KBM-7 (cell line): ENCODE data around the gene OOSP4B.
"Not testable (repeated sequence)": the region's sequence is repeated elsewhere in the genome, so short reads cannot be mapped to it uniquely, and the experiment has no call there.

Experiments
- DNase-seq: peaks from one replicate; pipeline ENCODE4 v3.0.0-alpha.2; 2015
- in situ Hi-C: fragments of 300-500 bp; cut with MboI; formaldehyde crosslinking; loops from 2 replicates; pipeline ENCODE4 v1.14.3; 2020; ENCODE audit warnings: low sequenced_read_pairs, low pct_unique_long_range_greater_than_20kb, mixed read lengths

Gene OOSP4B

GRCh38 chr11:60056349-60056969 lies 39.5 kb downstream of the OOSP4B start, which contains the start of gene MS4A3:
Gene MS4A3, plus strand, starts transcription at chr11:60056665. Its CDS starts 4,496 bp downstream, at chr11:60061161.
- in situ Hi-C loops = no loop called here

DNA sequence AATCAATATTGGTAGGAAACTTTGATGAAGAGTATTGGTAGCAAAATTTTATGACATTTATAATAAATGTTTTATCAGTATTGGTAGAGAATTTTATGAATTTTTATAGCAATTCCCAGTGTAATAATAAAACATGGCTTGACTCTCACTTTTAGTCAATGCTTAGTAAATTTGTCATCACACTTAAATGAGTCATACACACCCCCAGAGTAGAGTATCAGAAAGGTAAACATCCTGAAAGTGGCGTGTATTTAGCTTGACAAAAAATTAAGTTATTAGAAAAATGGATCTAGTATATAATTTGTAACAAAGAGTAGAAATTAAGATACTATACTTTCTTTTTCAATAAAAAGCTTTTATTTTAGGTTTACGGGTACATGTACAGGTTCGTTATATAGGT lies 42.1 kb downstream of the OOSP4B start:
- in situ Hi-C loops = no loop called here
- DNase-seq = no peak

More at GRCh38 chr11:60056349-60056969, 39.5 kb downstream of the OOSP4B start, which contains the start of gene MS4A3:
- DNase-seq = peak; percentile 55

DNA sequence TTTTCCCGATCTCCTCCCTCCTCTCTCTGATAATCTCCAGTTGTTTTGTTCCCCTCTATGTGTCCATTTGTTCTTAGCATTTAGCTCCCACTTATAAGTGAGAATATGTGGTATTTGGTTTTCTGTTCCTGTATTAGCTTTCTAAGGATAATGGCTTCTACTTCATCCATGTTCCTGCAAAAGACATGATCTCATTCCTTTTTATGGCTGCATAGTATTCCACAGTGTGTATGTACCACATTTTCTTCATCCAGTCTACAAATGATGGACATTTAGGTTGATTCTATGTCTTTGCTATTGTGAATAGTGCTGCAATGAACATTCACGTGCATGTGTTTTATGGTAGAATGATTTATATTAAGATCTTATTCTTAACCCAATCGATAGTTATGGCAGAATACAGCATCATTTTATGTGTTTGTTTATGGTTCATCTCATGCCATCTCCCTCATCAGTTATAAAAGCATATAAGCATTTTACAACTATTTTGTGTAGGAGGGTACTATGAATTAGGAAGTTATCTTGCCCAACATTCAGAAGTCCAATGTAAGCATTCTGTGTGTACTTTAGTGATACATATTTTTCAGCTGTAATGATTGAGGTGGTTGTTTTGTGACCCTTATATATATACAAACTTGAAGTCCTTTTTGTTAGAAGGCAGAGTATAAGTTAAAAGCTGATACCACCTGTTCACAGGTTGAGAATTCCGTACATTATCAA lies 42.7 kb downstream of the OOSP4B start:
- DNase-seq = no peak
- in situ Hi-C loops = no loop called here

- peak; percentile 45 for DNase-seq
- in situ Hi-C loops = no loop called here
Observed at GRCh38 chr11:60064111-60064510, 47.1 kb downstream of the OOSP4B start.

GRCh38 chr11:60065801-60066200 lies 48.8 kb downstream of the OOSP4B start:
- in situ Hi-C loops = no loop called here
- DNase-seq = no peak

DNA sequence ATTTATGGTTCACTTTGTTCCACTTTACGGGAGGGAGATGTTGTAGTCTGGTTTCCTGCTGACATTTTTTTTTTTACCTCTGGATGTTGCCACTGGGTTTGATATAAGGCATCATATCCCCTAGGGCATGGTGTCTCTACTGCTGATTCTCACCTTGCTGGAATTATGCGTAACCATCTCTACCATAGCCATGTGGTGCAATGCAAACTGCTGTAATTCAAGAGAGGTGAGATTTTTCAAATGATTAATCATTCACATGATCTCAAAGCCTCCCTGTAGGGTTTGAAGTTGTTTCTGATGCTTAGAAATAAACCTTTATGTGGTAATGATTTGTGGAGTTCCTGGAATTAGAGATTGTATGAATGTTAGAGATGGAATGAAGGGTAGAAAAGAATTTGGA lies 52.5 kb downstream of the OOSP4B start:
- no peak for DNase-seq
- in situ Hi-C loops = no loop called here

- DNase-seq, in situ Hi-C loops: not testable (repeated sequence)
Observed at GRCh38 chr11:60071644-60072043, 54.7 kb downstream of the OOSP4B start.

DNA sequence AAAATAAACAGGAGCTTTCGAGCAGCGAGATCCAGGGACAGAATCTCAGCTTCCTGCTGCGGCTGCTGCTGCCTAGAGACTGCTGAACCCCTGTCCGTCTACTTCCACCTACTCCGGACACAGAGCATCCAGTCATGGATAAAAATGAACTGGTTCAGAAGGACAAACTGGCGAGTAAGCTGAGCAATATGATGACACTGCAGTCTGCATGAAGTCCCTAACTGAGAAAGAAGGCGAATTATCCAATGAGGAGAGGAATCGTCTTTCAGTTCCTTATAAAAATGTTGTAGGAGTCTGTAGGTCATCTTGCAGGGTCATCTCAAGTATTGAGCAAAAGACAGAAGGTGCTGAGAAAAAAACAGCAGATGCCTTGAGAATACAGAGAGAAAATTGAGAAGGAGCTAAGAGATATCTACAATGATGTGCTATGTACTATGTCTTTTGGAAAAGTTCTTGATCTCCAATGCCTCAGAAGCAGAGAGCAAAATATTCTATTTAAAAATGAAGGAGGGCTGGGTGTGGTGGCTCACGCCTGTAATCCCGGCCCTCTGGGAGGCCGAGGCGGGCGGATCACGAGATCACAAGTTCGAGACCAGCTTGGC lies 60.3 kb downstream of the OOSP4B start:
- no peak for DNase-seq
- in situ Hi-C loops = no loop called here

DNA sequence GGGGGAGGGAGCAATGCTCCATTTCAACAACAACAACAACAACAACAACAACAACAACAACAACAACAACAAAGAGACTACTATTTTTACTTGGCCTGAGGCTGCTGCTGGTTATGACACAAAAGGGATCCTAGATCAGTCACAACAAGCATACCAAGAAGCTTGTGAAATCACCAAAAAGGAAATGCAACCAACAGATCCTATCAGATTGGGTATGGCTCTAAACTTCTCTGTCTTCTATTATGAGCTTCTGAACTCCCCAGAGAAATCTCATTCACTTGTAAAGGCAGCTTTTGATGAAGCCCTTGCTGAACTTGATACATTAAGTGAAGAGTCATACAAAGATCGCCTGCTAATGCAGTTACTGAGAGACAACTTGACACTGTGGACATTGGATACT lies 61.0 kb downstream of the OOSP4B start:
- in situ Hi-C loops = no loop called here
- DNase-seq = no peak

GRCh38 chr11:60078745-60079144 lies 61.8 kb downstream of the OOSP4B start:
- in situ Hi-C loops = no loop called here
- no peak for DNase-seq

- in situ Hi-C loops = no loop called here
Observed at GRCh38 chr11:60080535-60080934, 63.6 kb downstream of the OOSP4B start.

More at GRCh38 chr11:60080535-60080934, 63.6 kb downstream of the OOSP4B start:
- DNase-seq = no peak
